HEK293T (cell line): ENCODE measurements around the gene SNN.

ENCODE experiments used
- ELF4 ChIP-seq: fragments of 450-650 bp; IDR thresholded peaks from 2 replicates; pipeline ENCODE4 v1.6.1; 2017; ENCODE audit warnings: antibody characterized with exemption
- FOXK2 ChIP-seq: fragments of 450-650 bp; IDR thresholded peaks from 2 replicates; pipeline ENCODE4 v1.6.1; 2016; ENCODE audit warnings: mild to moderate bottlenecking
- NFRKB ChIP-seq: fragments of 450-650 bp; IDR thresholded peaks from 2 replicates; pipeline ENCODE4 v1.6.1; 2016; ENCODE audit warnings: mild to moderate bottlenecking, moderate library complexity
- PKNOX1 ChIP-seq: fragments of 450-650 bp; IDR thresholded peaks from 2 replicates; pipeline ENCODE4 v1.6.1; 2016
- SP1 ChIP-seq: fragments of 450-650 bp; IDR thresholded peaks from 2 replicates; pipeline ENCODE4 v1.6.1; 2017
- SUZ12 ChIP-seq: fragments of 450-650 bp; IDR thresholded peaks from 2 replicates; pipeline ENCODE4 v1.6.1; 2016; ENCODE audit warnings: mild to moderate bottlenecking

- no peak for TF ChIP-seq SUZ12
- TF ChIP-seq ELF4 = no peak
- TF ChIP-seq PKNOX1 = no peak
- TF ChIP-seq FOXK2 = no peak
- no peak for TF ChIP-seq NFRKB
- no peak for TF ChIP-seq SP1
Measured at GRCh38 chr16:11637320-11637719, 30.9 kb upstream of the SNN start.
